Breast epithelium (tissue), 3 donors: ENCODE data around the gene MST1R.

Source experiments
- POLR2A ChIP-seq: fragments of 450-650 bp; IDR thresholded peaks from one replicate; pipeline ENCODE4 v1.6.1; 2016; ENCODE audit warnings: antibody characterized with exemption, mild to moderate bottlenecking, moderate library complexity
- TF ChIP-seq, protein P1 (sequence below), 3 donors: fragments of 450-650 bp; IDR thresholded peaks; one replicate each; pipeline ENCODE4 v1.5.1; 2016 to 2017; ENCODE audit warnings: antibody characterized with exemption in 3 of 3, mild to moderate bottlenecking in 3 of 3, moderate library complexity in 3 of 3

DNA sequence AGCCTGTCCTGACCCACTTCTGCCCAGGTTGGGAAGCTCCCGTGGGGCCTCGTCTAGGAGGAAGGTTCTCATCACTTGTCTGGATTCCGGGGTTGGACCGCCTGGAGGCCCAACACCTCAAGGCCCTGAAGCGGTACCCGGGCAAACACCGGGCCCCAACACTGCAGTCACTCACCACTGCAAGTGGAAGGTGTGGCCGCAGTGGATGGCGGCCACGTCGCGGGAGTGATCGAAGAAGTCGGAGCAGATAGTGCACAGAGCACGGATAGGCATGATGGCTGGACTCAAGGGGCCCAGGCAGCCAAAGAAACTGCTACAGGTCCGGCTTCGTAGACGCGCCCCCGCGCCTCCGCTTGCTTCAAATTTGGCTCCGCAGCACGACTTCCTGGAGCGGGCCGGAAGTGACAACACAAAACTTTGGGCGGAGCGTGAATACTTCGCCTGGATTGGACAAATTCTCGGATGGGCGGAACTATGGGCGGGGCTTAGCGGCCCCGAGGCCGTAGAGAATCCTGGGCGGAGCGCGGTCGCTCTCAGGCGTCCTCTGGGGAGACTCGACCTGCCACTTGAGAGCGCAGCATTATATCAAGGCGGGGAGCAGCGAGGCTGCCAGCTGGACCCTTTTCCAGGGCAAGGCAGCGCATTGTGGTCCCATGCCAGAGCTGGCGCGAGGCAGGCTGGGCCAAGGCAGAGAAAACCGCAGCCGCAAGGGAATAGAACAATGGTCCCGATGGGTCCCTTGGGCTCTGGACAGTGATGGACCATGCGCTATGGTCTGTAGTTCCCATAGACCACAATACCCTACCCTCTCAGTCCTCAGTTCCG lies 47.3 kb downstream of the MST1R start, which contains the start of gene TRAIP:
- TF ChIP-seq, protein P1, sequence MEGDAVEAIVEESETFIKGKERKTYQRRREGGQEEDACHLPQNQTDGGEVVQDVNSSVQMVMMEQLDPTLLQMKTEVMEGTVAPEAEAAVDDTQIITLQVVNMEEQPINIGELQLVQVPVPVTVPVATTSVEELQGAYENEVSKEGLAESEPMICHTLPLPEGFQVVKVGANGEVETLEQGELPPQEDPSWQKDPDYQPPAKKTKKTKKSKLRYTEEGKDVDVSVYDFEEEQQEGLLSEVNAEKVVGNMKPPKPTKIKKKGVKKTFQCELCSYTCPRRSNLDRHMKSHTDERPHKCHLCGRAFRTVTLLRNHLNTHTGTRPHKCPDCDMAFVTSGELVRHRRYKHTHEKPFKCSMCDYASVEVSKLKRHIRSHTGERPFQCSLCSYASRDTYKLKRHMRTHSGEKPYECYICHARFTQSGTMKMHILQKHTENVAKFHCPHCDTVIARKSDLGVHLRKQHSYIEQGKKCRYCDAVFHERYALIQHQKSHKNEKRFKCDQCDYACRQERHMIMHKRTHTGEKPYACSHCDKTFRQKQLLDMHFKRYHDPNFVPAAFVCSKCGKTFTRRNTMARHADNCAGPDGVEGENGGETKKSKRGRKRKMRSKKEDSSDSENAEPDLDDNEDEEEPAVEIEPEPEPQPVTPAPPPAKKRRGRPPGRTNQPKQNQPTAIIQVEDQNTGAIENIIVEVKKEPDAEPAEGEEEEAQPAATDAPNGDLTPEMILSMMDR (IDR thresholded peaks at IDR 0.05), result no peak
- peak; percentile 24 for TF ChIP-seq POLR2A
